ENCODE results near the gene SEMA4D.

Gene SEMA4D

DNA sequence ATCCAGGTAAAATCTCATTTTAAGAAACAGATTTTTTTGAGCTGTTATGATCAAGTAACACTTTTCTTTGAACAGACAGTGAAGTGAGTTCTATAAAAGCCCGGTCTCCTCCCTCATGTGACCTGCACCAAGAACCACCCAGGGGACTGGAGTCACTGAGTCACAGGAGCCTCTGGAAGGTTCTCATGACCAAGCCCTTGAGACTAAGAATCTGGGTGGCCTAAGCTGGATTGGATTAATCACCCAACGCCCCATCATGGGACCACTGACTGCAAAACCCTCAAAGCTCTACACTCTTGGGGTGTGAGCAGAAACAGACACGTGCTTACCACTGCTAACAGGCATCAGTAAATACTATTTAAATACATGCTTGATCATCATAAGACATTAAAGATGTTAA lies 131.2 kb downstream of the SEMA4D start:
- Histone ChIP-seq H3K36me3 (ENCODE audit: control insufficient read depth, insufficient read depth, low read length) (no peaks in the 10 kb centered on the region), H3K9me3 (ENCODE audit: control insufficient read depth, low read length) (no peaks in the 10 kb centered on the region), H2AFZ (no peak overlapping the region), H3K4me3 (ENCODE audit: low read depth, low read length) (no peak overlapping the region), H3K4me2 (ENCODE audit: low read length) (no peak overlapping the region), H3K27ac (no peak overlapping the region), H3K79me2 (no peaks in the 10 kb centered on the region), H3K9ac (no peak overlapping the region), H3K27me3 (ENCODE audit: control insufficient read depth, insufficient read depth, low read length) (no peaks in the 10 kb centered on the region), H3K4me1 (no peaks in the 10 kb centered on the region)
- TF ChIP-seq, protein P1, sequence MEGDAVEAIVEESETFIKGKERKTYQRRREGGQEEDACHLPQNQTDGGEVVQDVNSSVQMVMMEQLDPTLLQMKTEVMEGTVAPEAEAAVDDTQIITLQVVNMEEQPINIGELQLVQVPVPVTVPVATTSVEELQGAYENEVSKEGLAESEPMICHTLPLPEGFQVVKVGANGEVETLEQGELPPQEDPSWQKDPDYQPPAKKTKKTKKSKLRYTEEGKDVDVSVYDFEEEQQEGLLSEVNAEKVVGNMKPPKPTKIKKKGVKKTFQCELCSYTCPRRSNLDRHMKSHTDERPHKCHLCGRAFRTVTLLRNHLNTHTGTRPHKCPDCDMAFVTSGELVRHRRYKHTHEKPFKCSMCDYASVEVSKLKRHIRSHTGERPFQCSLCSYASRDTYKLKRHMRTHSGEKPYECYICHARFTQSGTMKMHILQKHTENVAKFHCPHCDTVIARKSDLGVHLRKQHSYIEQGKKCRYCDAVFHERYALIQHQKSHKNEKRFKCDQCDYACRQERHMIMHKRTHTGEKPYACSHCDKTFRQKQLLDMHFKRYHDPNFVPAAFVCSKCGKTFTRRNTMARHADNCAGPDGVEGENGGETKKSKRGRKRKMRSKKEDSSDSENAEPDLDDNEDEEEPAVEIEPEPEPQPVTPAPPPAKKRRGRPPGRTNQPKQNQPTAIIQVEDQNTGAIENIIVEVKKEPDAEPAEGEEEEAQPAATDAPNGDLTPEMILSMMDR (IDR thresholded peaks at IDR 0.05) = no peak

GRCh38 chr9:89365532-89365912 lies 132.4 kb downstream of the SEMA4D start:
- no peaks in the 10 kb centered on the region for H3K9me3 ChIP-seq (ENCODE audit: control insufficient read depth, low read length)
- H3K27me3 ChIP-seq (ENCODE audit: control insufficient read depth, insufficient read depth, low read length) = no peaks in the 10 kb centered on the region
- TF ChIP-seq, protein P1 (IDR thresholded peaks at IDR 0.05) = no peak
- no peaks in the 10 kb centered on the region for H3K4me1 ChIP-seq
- H3K4me3 ChIP-seq (ENCODE audit: low read depth, low read length) = no peak overlapping the region
- H2AFZ ChIP-seq = no peak overlapping the region
- H3K79me2 ChIP-seq = no peaks in the 10 kb centered on the region
- no peaks in the 10 kb centered on the region for H3K36me3 ChIP-seq (ENCODE audit: control insufficient read depth, insufficient read depth, low read length)
- no peak overlapping the region for H3K27ac ChIP-seq
- H3K9ac ChIP-seq = no peak overlapping the region
- no peak overlapping the region for H3K4me2 ChIP-seq (ENCODE audit: low read length)

GRCh38 chr9:89364666-89365531 lies 133.0 kb downstream of the SEMA4D start:
- H3K4me3 ChIP-seq (ENCODE audit: low read depth, low read length) = no peak overlapping the region
- no peaks in the 10 kb centered on the region for H3K4me1 ChIP-seq
- no peak overlapping the region for H3K9ac ChIP-seq
- no peaks in the 10 kb centered on the region for H3K27me3 ChIP-seq (ENCODE audit: control insufficient read depth, insufficient read depth, low read length)
- H3K27ac ChIP-seq = no peak overlapping the region
- H2AFZ ChIP-seq = no peak overlapping the region
- no peaks in the 10 kb centered on the region for H3K9me3 ChIP-seq (ENCODE audit: control insufficient read depth, low read length)
- no peak overlapping the region for H3K4me2 ChIP-seq (ENCODE audit: low read length)
- no peaks in the 10 kb centered on the region for H3K79me2 ChIP-seq
- no peaks in the 10 kb centered on the region for H3K36me3 ChIP-seq (ENCODE audit: control insufficient read depth, insufficient read depth, low read length)
- TF ChIP-seq, protein P1 (IDR thresholded peaks at IDR 0.05) = no peak

DNA sequence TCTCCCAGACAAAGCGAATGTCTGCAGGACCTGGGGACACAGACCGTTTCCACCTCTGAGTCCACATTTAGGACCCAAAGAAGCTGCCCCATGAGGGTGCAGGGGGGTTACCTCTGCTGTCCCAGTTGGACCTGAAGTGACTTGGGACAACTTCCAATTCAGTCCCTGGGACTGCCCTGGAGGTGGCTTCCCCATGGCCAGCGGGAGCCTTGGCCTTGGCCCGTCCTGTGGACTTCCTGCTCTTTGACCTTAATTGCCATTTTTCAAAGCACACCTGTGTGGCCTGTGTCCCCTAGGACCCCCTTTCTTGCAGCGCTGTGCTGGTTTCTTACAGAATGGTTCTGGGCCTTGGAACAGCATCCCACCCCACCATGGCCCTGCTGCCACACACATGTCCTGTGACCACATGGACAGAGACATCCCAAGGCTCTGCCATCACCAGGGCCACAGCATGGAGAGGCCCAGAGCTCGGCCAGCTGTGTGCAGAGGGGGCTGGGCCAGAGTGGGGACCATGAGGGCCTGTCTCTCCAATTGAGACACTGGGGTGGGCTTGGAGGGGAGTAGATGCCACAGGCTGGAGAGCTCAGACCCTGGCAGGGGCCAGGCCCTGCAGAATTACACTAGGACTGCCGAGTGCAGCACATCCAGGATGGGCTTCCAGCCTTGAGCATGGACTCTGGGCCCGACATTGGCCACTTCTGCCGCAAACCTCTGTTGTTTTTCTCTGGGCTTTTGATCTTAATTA lies 133.8 kb downstream of the SEMA4D start:
- Histone ChIP-seq H3K4me3 (ENCODE audit: low read depth, low read length) (no peak overlapping the region), H2AFZ (no peak overlapping the region), H3K4me2 (ENCODE audit: low read length) (no peak overlapping the region), H3K27me3 (ENCODE audit: control insufficient read depth, insufficient read depth, low read length) (no peaks in the 10 kb centered on the region), H3K9me3 (ENCODE audit: control insufficient read depth, low read length) (no peaks in the 10 kb centered on the region), H3K9ac (no peak overlapping the region), H3K36me3 (ENCODE audit: control insufficient read depth, insufficient read depth, low read length) (no peaks in the 10 kb centered on the region), H3K27ac (no peak overlapping the region), H3K4me1 (no peaks in the 10 kb centered on the region), H3K79me2 (no peaks in the 10 kb centered on the region)
- TF ChIP-seq, protein P1 (IDR thresholded peaks at IDR 0.05) = no peak

All from parathyroid adenoma (tissue), 2 donors.